GM21786 (cell line): ENCODE measurements around the gene PHF12.
"Not testable (repeated sequence)": the region's sequence is repeated elsewhere in the genome, so short reads cannot be mapped to it uniquely, and the experiment has no call there.

Experiments
- ATAC-seq: cut with Tn5 transposase; IDR thresholded peaks from one replicate; pipeline ENCODE4 v1.9.1; 2021; ENCODE audit not compliant: unreplicated experiment

PHF12 gene

DNA sequence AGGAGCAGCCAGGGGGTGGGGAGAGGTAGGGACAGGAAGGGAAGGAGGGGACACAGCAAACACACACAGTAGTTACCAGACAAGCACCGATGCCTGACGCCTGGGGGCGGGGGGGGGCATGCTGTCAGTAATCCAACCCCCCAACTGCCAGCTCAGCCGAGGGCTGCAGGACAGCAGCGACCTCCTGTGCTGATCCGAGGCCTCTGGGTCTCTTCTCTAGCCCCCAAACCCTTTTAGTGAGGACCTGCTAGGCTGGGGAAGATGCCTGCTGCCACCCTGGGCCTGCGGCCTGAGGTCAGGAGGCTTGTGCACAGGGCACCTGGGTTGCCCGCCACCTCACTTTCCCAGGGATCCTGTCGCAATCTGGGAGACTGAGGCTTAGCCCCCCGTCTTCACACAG lies 65.4 kb downstream of the PHF12 start:
- no peak for ATAC-seq

DNA sequence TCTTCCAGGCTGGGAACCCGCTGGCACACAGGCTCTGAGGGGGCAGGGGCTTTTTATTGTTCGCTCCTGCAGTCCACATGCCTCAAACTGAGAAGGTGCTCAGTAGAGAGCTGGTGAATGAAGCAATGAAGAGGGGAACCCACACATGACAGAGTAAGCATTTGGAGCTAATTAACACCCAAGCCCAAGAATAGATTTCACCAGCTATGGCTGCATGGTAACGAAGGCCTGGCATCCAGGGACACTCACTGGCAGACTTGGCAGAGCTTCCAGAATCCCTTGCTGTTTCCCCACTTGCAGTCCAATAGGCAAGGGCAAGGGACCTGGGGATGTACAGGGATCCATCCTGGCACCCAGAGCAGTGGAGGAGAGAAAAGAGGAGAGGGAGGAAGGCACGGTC lies 66.0 kb downstream of the PHF12 start:
- no peak for ATAC-seq

DNA sequence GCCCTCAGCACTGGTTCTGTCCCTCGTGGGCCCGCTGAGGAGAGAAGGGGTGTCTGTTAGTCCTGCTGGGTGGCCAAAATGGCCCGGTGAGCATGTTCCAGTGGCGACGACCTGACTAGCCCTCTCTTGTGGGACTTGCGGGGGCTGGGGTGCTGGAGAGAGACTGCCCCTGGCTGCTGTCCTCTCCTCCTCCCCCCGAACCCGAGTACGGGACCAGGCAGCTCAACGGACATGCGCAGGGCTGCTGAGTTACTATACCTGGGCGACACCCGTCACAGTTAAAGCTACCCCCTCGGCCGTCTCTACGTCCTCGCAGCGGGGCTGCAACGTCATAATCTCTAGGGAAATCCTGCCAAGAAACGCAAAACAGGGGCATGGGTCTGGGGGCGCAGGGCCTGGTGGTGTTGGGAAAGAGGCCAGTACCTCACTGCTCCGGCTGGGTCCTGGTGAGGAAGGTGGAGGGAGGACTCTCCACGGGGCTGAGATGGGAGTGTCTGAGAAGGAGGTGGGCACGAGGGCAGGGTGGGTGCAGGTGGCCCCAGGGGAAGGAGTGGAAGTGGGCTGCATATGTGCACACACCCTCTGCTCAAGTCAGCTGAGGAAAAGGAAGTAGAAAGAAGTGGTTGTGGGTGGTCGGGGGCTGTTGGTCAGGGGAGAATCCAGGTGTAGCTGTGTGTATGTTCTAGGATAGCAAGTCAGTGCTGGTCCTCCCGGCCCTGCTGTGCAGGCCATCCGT lies 67.2 kb downstream of the PHF12 start:
- ATAC-seq, result no peak

DNA sequence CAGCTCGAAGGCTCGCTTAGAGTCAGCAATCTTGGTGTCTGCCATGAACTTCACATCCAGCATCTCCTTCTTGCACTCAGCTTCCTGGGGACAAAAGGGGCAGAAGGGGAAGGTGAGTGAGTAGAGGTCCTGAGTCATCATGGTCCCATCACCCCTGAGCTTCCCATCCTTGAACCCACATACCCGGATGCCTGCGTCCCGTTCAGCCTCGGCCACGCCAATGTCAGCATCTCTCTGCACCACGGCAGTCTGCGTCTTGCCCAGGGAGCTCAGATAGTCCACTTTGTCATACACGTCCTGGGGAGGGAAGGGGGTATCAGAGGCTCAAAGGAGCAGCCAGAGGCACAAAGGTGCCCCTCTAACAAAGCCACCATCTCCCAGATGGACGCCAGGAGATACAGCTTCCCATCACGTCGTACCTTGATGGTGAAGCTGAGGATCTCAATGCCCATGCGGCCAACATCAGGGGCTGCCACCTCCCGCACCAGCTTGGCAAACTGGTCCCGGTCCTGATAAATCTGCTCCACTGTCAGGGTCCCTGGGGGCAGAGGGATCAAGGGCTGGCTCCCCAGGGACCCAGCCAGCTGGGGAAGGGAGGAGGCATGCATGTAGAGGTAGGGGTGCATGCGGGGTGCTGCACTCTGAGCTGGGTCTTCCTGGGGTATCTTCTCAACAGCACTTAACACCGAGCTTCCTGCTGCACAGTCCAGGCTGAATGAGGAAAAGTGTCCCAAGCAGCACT lies 69.0 kb downstream of the PHF12 start:
- no peak for ATAC-seq

DNA sequence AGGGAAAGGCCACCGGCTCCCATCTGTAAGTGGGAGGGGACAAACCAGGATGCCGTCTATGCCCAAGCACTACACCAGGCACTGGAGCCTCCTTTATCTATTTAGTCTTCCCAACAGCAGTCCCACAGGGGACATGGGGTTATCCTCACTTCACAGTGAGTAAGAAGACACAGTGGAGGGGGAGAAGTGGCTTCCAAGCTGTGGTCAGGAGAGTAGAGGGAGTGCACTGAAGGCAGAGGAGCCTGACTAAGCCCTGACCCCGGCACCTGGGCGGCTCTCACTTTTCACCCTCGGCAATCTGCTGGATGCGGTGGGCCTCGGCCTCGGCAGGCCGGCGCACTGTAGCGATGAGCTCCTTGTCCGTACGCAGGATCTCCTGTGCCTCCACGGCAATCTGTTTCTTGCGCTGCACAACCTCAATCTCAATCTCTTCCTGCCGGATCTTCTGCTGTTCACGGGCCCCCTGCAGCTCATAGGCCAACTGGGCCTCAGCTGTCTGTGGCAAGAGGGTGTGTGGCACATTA lies 69.7 kb downstream of the PHF12 start:
- no peak for ATAC-seq

DNA sequence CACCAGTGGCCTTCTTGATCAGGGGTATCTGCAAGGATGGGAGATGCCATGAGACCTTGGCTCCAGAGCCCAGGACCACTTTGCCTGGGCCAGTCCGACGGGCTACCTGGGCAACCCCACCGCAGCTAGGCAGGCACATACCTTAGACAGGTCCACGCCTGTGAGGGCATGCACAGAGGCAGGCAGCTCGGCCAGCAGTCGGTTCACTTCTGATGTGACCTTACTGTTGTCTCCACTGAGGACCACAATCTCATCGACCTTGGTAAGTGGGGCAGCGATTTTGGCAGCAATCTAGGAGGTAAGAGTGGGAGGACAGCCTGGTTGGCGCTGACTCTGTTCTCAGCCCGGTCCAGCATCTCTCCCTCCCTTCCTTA lies 70.8 kb downstream of the PHF12 start:
- no peak for ATAC-seq

DNA sequence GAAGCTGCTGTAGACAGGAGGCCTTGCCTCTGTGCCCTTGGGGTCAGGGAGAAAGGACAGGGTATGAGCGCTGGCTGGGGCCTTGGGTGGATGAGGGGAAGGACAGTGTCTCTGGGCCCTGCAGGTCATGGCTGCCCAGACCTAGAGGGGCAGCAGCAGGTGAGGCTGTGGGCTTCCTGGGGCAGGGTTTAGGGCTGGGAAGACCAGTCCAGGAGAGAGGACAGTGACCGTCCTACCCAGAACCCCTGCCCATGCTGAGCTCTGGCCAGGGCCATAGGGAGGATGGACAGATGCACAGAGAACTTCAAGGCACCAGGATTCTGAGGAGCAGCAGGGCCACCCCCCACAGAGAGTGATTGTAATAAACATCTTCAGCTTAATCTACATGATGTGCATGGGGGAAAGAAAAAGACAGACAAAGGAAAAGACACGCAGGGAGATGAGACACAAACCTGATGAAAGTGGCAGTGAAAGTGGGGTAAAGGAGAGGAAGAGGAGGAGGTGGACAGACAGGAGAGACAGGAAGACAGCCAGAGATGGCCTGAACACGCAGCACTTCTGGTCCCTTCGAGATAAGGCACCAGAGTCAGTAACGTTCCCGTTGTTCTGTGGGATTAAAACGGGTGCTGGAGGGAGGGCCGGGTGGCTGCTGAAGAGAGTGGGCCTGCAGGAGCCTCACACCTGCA lies 71.3 kb downstream of the PHF12 start:
- no peak for ATAC-seq

DNA sequence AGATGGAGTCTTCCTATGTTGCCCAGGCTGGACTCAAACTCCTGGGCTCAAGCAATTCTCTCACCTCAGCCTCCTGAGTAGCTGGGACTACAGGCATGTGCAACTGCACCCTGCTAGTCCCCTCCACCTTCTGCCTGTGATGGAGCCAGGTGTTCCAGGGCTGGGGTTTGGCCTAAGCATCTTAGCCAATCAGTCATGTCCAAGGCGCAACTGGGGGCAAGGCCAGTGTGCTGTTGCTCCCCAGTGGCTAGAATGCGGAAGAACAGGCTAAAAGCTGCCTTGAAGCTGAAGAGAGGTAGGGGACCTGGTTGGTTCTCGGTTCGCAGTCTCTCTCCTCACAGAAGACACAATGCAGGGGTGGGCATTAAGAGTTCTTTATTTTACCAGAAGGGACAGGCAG lies 72.3 kb downstream of the PHF12 start:
- ATAC-seq, result no peak

DNA sequence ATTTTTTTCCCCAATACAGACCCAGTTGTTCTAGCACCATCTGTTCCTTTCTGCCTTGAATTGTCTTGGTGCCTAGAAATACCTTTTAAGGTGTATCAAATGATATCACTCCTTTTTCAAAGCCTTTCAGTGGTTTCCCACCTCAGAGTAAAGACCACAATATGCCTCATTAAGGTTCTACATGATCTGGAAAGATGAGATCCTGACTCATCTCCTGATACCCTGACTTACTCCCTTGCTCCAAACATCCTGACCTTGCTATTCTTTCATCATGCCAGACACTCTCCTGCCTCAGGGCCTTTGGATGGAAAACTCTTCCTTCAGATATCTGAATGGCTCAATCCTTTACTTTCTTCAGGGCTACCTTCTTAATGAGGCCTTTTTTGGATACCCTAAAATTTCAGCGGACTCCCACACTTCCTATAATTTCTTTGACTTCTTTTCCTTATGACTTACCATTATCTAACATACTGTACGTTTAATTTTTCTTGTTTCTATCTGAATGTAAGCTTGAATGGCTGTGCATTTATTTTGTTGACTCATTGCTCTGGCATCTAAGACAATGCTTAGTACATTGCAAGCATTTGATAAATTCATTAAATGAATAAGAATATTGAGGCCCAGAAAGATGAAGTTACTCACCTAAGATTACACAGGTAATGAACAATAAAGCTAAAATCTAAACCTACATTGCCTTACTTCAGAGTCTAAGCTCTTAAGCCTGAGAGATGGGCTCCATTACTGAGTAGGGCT lies 73.0 kb downstream of the PHF12 start:
- no peak for ATAC-seq

DNA sequence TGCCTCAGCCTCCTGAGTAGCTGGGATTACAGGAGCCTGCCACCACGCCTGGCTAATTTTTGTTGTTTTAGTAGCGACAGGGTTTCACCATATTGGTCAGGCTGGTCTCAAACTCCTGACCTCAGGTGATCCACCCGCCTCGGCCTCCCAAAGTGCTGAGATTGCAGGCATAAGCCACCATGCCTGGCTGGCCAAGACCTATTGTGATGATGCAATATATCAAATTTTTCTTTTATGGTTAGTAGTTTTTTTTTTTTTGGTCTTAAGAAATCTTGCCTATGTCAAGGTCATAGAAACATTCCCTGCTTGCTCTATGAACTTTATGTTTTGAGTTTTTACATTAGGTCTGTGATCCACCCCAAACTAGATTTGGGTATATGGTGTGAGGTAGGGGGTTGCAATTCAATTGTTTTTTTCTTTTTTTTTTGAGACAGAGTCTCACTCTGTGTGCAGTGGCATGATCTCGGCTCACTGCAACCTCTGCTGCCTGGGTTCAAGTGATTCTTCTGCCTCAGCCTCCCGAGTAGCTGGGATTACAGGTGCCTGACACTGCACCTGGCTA lies 74.1 kb downstream of the PHF12 start:
- ATAC-seq, result not testable (repeated sequence)

DNA sequence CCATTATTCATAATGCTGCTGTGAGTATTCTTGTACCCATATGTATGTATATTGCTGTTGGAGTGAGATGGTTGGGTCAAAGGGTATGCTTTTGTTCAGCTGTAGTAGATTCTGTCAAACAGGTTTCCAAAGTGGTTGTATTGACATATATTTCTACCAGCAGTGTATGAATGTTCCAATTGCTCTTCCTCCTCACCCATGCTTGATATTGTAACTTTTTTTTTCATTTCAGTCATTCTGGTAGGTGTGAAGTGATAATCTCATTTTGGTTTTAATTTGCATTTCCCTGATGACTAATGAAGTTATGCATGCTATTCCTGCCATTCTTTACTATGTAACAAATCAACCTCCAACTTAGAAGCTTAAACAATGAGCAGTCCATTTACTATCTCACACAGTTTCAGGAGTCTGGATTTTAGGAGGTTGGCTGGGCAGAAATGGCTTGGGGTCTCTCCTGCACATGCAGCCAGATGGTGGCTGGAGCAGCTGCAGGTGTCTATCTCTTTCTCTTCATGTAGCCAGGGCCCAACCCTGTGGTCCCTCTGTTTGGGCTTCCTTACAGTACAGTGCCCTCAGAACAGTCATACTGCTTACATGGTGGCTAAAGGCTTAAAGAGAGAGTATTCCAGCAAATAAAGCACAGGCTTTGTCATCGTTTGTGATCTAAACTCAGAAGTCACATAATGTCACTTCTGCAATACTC lies 75.3 kb downstream of the PHF12 start:
- ATAC-seq, result no peak

DNA sequence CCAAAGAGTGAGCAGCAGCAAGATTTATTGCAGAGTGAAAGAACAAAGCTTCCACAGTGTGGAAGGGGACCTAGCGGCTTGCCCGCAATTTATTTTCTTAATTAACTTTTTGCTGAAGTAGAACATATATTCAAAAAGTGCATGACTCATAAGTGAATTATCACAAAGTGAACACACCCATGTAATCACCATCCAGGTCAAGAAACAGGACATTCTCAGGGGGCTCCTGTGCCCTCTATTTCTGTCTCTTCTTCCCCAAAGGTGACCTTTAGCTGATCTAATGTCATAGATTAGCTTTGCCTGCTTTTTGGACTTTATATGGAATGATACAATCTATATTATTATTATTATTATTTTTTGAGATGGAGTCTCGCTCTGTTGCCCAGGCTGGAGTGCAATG lies 76.6 kb downstream of the PHF12 start:
- no peak for ATAC-seq

DNA sequence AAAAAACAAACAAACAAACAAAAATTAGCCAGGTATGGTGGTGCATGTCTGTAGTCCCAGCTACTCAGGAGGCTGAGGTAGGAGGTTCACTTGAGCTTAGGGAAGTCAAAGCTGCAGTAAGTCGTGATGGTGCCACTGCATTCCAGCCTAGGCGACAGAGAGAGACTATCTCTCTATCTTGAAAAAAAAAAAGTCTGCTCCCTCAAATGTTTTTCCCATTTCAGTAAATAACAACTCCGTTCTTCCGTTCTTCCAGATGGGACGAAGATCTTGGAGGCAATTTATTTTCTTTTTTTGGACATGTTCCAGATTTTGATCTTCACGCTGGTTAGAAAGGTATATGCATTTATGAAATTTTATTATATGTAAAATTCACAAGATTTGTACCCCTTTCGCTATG lies 77.5 kb downstream of the PHF12 start:
- ATAC-seq, result no peak

DNA sequence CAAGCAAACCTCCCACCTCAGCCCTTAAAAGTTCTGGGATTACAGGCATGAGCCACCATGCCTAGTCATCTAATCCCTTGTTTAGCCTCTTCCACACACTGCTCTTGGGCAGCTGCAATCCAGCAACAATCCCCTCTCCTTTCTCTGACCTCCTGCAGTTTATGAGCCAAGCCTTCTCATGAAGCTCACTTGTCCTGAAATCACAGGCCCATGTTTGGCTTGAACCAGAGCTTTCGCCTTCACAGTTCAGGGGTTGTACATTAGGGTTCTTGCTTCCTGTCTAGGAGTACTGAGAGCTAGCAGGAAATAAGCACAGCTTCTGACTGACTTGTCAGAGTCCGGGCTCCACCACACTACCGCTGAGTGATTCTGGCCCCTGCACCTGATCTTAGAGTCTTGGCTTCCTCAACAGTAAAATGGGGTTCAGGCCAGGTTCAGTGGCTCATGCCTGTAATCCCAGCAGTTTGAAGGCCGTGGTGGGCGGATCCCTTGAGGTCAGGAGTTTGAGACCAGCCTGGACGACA lies 80.2 kb downstream of the PHF12 start:
- peak; percentile 95 for ATAC-seq

DNA sequence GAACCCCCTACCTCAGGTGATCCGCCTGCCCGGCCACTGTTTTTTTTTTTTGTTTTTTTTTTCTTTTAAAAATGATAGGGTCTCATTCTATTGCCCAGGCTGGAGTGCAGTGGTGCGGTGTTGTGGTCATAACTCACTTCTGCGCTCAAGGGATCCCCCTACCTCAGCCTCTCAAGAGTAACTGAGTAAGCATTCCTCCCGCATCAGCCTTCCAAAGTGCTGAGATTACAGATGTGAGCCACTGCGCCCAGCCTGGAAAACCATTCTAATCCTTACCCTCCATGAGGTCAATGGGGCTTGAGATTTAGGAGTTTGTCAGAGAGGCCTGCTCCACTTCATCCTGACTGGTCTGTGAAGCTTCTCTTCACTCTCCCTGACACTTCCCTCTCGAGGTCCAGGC lies 84.0 kb downstream of the PHF12 start:
- no peak for ATAC-seq

DNA sequence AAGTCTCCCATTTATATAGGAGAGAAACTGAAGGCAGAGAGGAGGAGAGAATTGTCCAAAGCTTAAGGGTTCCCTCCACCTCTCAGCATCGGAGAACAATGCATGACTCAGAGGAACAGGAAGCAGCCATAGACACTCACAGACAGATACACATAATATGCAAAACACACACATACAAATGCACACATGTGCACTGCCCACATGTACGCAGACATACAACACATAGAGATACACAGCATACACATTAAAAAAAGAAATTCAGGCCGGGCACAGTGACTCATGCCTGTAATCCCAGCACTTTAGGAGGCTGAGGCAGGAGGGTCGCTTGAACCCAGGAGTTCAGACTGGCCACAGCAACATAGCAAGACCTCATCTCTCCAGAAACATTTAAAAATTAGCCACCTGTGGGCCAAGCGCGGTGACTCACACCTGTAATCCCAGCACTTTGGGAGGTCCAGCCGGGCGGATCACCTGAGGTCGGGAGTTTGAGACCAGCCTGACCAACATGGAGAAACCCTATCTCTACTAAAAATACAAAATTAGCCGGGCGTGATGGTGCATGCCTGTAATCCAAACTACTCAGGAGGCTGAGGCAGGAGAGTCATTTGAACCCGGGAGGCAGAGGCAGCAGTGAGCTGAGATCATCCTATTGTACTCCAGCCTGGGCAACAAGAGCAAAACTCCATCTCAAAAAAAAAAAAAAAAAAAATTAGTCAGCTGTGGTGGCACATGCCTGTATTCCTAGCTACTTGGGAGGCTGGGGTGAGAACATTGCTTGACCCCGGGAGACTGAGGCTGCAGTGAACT lies 85.2 kb downstream of the PHF12 start:
- ATAC-seq, result no peak

DNA sequence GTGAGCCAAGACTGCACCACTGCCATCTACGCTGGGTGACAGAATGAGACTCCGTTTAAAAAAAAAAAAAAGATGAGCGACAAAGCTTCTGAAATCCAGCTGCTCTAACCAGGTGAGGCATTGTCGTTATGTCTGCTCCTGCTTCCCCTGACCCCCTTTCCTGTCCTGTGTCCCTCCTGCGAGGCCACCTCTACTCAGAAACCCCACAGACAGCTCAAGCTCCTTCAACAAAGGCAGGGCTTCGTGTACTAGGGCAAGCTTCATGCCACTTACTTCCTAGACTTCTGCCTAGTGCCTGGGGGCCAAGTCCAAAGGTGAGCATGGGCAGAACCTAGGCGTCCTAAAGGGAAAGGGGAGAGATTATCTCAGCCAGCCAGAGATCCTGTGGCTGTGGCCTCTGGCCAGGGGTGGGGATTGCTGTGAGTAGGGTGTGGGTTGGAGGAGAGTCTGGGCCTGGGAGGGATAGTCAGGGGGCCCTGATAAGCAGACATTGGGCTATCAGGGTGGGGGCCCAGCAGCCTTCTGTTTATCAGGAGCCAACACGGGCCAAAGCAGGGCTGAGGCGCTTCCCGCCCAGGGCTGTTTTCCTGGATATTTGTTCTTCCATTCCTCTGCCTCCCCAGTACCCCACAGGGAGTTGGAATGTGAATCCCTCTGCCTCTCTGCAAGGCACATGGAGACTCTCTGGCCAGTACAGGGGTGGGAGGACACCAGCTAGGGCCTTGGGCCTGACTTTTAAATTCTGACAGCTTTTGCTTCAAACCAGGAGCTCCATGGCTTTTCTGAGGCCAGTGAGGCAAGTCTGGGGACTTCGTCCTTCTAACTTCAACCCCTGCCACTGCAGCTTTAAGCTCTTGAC lies 86.1 kb downstream of the PHF12 start:
- ATAC-seq, result no peak

DNA sequence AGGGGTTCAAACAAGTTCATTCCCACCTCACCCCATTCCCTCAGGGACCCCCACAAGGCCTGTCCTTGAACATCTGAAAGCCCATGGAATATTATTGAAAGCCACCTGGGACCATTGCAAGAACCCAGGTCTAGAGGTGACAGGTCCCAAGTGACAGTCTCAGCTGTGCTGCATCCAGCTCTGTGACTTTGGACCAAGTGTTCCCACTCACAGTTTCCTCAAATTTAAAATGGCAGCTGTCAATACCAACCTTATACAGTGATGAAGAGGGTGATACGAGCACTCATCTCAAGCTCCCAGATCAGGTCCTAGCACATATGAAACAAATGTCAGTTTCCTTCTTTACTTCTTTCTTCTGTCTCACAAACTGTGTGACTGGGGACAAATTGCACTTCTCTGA lies 87.4 kb downstream of the PHF12 start:
- ATAC-seq, result no peak
